CD4-positive, alpha-beta T cell treated with Interferon alpha-2 for 1 hour (primary cell): ENCODE results near the gene RBFOX1.

Experiments used
- DNase-seq, 2 donors: peaks; one replicate each; pipeline ENCODE4 v3.0.0-alpha.2; 2020 to 2022

The RBFOX1 gene

GRCh38 chr16:7545251-7545650 is 212.6 kb downstream of the RBFOX1 start:
- no peak for DNase-seq

- DNase-seq = no peak
Observed at GRCh38 chr16:7546948-7547347, 214.3 kb downstream of the RBFOX1 start.

GRCh38 chr16:7547736-7548135 is 215.1 kb downstream of the RBFOX1 start:
- DNase-seq = no peak

- no peak for DNase-seq
Observed at GRCh38 chr16:7548796-7549318, 216.2 kb downstream of the RBFOX1 start.

- no peak for DNase-seq
Observed at GRCh38 chr16:7550096-7550495, 217.5 kb downstream of the RBFOX1 start.

GRCh38 chr16:7555459-7555858 is 222.8 kb downstream of the RBFOX1 start:
- no peak for DNase-seq

- no peak for DNase-seq
Observed at GRCh38 chr16:7561908-7562405, 229.3 kb downstream of the RBFOX1 start.

GRCh38 chr16:7566360-7566759 is 233.7 kb downstream of the RBFOX1 start:
- DNase-seq = no peak

GRCh38 chr16:7571366-7571765 is 238.7 kb downstream of the RBFOX1 start:
- no peak for DNase-seq

- DNase-seq = no peak
Observed at GRCh38 chr16:7577588-7577987, 244.9 kb downstream of the RBFOX1 start.

GRCh38 chr16:7579454-7579853 is 246.8 kb downstream of the RBFOX1 start:
- no peak for DNase-seq

GRCh38 chr16:7581175-7581574 is 248.5 kb downstream of the RBFOX1 start:
- no peak for DNase-seq

GRCh38 chr16:7583396-7583795 is 250.8 kb downstream of the RBFOX1 start:
- DNase-seq = no peak

- DNase-seq = no peak
Observed at GRCh38 chr16:7584561-7584960, 251.9 kb downstream of the RBFOX1 start.

- no peak for DNase-seq
Observed at GRCh38 chr16:7585705-7586104, 253.1 kb downstream of the RBFOX1 start.

GRCh38 chr16:7590934-7591333 is 258.3 kb downstream of the RBFOX1 start:
- no peak for DNase-seq

GRCh38 chr16:7596308-7596707 is 263.7 kb downstream of the RBFOX1 start:
- no peak for DNase-seq

GRCh38 chr16:7597677-7598076 is 265.0 kb downstream of the RBFOX1 start:
- no peak for DNase-seq

GRCh38 chr16:7601100-7601499 is 268.5 kb downstream of the RBFOX1 start:
- no peak for DNase-seq

GRCh38 chr16:7602291-7602950 is 269.8 kb downstream of the RBFOX1 start:
- no peak for DNase-seq

GRCh38 chr16:7605812-7606211 is 273.2 kb downstream of the RBFOX1 start:
- no peak for DNase-seq

GRCh38 chr16:7612671-7613070 is 280.0 kb downstream of the RBFOX1 start:
- no peak for DNase-seq

GRCh38 chr16:7613518-7613917 is 280.9 kb downstream of the RBFOX1 start:
- DNase-seq = no peak

GRCh38 chr16:7614021-7614795 is 281.6 kb downstream of the RBFOX1 start:
- DNase-seq = no peak
